HUES48 (cell line): ENCODE results near the gene SLFNL1.

Experiments
- H3K27ac ChIP-seq: one replicate; pipeline ENCODE4 v1.7.0; 2013; ENCODE audit warnings: low read depth, low read length, inconsistent platforms
- H3K27me3 ChIP-seq: 2 replicates; pipeline ENCODE4 v1.6.1; 2013; ENCODE audit warnings: mild to moderate bottlenecking, low read length; ENCODE audit not compliant: control insufficient read depth, insufficient read depth
- H3K36me3 ChIP-seq: 2 replicates; pipeline ENCODE4 v1.6.1; 2013; ENCODE audit warnings: low read length; ENCODE audit not compliant: control insufficient read depth, insufficient read depth
- H3K4me1 ChIP-seq: 2 replicates; pipeline ENCODE4 v1.6.1; 2013; ENCODE audit warnings: mild to moderate bottlenecking, low read length; ENCODE audit not compliant: control insufficient read depth, insufficient read depth
- H3K4me3 ChIP-seq: 2 replicates; pipeline ENCODE4 v1.5.1; 2013; ENCODE audit warnings: mild to moderate bottlenecking, low read depth, low read length
- H3K9ac ChIP-seq: 2 replicates; pipeline ENCODE4 v1.6.1; 2013; ENCODE audit warnings: mild to moderate bottlenecking, low read depth, low read length, moderate library complexity
- H3K9me3 ChIP-seq: 2 replicates; pipeline ENCODE4 v1.6.1; 2013; ENCODE audit warnings: low read length; ENCODE audit not compliant: control insufficient read depth, insufficient read depth

Gene SLFNL1

DNA sequence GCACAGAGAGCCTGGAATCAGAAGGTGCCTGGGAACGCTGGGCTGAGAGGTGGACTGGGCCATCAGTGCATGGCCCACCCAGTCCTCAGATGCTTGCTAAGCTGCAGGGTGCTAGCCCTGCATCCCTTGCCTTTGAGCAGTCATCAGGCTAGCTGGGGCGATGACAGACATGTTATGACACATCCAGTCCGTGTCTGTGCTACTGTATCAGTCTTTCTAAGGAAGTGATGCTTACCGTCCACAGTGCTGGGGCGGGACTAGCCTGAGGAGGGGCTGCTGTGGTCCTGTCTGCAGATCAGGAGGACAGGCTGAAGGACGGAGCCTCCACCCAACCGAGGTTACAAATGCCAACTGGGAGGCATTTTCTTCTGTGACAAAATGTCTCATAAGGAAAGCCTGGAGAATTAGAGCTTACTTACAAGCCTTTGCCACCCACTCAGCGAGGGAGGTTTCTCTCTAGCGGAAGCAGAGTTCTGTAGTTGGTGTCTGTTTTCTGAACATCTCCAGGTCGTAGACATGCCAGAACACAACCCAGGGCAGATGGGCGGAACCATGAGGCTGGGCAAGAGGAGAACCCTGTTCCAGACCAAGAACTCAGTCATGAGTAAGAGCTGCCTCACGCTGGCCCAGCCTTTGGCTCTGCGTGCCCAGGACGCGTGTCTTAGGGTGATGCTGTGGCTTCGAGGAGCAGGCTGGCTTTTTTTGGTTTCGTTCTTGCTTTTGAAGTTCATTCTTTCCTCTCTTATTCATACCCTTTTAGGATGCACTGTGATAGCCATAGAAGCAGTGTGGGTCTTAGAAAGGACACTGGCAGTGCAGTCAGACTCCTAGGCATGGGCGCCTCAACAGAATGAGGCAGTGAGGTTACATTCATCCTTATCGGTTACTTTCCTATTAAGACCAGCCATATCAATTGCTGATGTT lies 14.3 kb downstream of the SLFNL1 start:
- peaks cover 98% of the 10 kb centered on the region for H3K36me3 ChIP-seq
- no peaks in the 10 kb centered on the region for H3K9me3 ChIP-seq
- H3K9ac ChIP-seq: no peak overlapping the region
- no peak overlapping the region for H3K27ac ChIP-seq
- H3K4me1 ChIP-seq: no peaks in the 10 kb centered on the region
- no peak overlapping the region for H3K4me3 ChIP-seq
- H3K27me3 ChIP-seq: no peaks in the 10 kb centered on the region

DNA sequence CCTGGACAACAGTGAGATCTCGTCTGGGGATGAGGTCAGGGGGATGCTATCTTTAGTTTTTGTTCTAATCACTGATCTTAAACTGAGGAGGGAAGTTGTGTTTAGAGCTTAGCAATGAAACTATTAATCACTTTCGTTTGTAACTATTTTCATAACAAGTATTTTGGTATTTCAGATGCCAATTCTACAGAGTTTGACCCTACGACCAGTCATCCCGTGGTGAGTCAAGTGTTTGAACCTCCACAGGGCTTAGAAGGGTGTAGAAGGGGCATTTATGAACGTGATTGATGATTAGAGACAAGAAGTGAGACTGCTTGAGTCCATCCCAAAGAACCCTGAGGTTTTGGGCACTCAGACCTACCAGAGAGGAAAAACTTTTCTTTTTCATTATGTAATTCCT lies 15.6 kb downstream of the SLFNL1 start:
- no peaks in the 10 kb centered on the region for H3K4me1 ChIP-seq
- H3K27me3 ChIP-seq: no peaks in the 10 kb centered on the region
- H3K36me3 ChIP-seq: peaks cover 98% of the 10 kb centered on the region
- no peak overlapping the region for H3K27ac ChIP-seq
- H3K4me3 ChIP-seq: no peak overlapping the region
- H3K9ac ChIP-seq: no peak overlapping the region
- H3K9me3 ChIP-seq: no peaks in the 10 kb centered on the region

DNA sequence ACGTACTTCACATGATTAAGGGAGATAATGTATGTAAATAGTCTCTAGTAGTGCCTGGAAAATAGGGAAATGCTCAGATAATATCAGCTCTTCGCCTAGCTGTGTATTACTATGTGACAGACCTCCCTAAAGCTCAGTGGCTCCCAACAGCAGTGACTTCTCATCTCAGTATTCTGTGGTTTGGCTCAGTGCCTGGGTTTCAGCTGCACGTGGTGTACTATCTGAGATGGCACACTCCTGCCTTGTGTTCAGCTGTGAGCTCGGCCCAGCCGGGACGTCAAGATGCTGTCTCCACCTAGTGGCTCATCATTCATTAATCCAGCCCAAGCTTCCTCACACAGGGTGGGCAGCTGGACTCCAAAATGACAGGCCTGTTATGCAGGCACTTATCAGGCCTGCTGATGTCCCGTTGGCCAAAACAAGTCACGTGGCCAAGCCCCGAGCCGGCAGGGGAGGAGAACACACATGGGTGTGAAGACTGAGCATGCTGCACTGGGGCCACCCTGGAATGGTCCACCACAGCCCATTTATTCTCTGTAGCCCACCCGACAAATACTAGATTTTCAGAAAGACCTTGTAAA lies 17.8 kb downstream of the SLFNL1 start:
- no peaks in the 10 kb centered on the region for H3K9me3 ChIP-seq
- H3K36me3 ChIP-seq: peaks cover 97% of the 10 kb centered on the region
- H3K27me3 ChIP-seq: no peaks in the 10 kb centered on the region
- no peak overlapping the region for H3K9ac ChIP-seq
- no peak overlapping the region for H3K4me3 ChIP-seq
- H3K27ac ChIP-seq: no peak overlapping the region
- H3K4me1 ChIP-seq: no peaks in the 10 kb centered on the region

DNA sequence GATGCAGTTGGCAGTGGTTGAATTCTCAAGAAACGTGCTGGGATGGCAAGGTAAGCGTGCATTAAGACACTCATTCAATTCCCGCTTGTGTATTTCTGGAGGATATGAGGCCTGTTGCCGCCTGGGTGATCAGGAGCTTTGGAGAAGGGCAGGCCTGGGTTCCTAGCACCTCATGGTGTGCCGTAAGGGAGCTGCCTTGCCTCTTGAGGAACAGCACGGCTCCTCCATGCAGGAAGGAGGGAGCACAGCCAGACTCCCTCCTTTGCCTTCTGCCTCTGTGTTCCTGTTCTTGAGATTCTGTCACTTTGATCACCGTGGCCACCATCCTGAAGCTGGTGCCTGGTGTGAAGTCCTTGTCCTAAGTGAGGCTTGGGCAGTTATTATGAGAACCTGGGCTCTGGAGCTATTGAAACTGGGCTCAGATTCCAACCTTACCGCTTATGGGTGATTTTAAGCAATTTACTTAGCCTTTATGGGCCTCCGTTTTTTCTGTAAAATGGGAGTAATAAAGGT lies 18.3 kb downstream of the SLFNL1 start:
- Histone ChIP-seq H3K9me3 (no peaks in the 10 kb centered on the region), H3K4me1 (no peaks in the 10 kb centered on the region), H3K9ac (no peak overlapping the region), H3K4me3 (no peak overlapping the region), H3K27me3 (no peaks in the 10 kb centered on the region), H3K27ac (no peak overlapping the region), H3K36me3 (peaks cover 97% of the 10 kb centered on the region)

DNA sequence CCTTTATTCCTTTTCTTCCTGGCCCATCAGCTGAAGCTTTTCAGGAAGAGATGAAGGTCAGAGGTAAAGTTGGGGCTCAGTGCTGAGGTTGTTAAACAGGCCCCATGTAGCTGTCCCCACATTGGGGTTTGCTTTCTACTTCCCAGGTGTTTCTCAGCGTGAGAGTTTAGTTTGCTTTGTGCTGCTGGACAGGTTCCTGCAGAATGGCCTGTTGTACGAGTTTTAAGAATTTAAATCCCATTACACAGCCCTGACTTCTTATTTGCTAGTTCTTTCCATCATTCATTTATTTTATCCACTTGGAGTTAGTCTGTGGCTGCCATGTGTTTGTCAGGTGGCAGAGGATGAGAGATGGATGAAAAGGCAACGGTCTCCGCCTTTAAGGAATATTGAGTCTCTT lies 22.9 kb downstream of the SLFNL1 start:
- Histone ChIP-seq H3K27me3 (no peaks in the 10 kb centered on the region), H3K4me3 (no peak overlapping the region), H3K9ac (no peak overlapping the region), H3K9me3 (no peaks in the 10 kb centered on the region), H3K4me1 (no peaks in the 10 kb centered on the region), H3K27ac (no peak overlapping the region), H3K36me3 (peaks cover 98% of the 10 kb centered on the region)

DNA sequence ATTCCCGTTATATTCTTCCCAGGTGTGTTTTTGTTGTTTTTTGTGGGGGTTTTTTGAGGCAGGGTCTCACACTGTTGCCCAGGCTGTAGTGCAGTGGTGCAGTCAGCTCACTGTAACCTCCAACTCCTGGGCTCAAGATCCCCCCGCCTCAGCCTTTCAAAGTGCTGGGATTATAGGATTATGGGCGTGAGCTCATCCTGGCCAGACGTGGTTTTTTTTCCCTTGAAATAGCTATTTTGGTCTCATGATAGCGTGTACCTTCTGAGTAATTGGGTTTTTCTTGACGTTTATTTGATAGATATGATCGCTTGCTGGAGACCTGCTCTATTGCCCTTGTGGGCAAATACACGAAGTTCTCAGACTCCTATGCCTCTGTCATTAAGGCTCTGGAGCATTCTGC lies 24.4 kb downstream of the SLFNL1 start:
- Histone ChIP-seq H3K36me3 (peaks cover 97% of the 10 kb centered on the region), H3K9ac (no peak overlapping the region), H3K4me3 (no peak overlapping the region)

DNA sequence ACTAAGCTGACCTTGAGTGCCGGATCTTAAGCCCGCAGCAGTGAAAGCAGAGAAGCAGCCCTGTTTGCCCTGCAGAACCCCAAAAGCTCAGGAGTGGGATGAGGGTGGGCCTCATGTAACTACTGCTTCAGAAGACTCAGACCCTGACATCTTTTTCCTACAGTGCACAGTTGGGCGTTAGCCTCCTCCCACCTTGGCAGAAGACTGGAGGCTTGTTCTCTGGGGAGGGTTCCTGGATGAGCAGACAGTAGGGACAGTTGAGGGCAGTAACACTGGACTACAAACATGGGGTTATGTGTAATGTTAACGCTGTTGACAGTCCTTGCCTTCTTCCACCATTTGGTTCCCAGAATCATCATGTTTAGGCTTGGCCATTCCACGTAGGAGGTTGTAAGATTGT lies 32.5 kb downstream of the SLFNL1 start:
- Histone ChIP-seq H3K9me3 (no peaks in the 10 kb centered on the region), H3K27ac (no peak overlapping the region), H3K36me3 (peaks cover 99% of the 10 kb centered on the region), H3K4me3 (no peak overlapping the region), H3K9ac (no peak overlapping the region), H3K27me3 (no peaks in the 10 kb centered on the region), H3K4me1 (no peaks in the 10 kb centered on the region)

More for the DNA sequence above, 24.4 kb downstream of the SLFNL1 start:
- Histone ChIP-seq H3K9me3 (no peaks in the 10 kb centered on the region), H3K27ac (no peak overlapping the region), H3K27me3 (no peaks in the 10 kb centered on the region), H3K4me1 (no peaks in the 10 kb centered on the region)

DNA sequence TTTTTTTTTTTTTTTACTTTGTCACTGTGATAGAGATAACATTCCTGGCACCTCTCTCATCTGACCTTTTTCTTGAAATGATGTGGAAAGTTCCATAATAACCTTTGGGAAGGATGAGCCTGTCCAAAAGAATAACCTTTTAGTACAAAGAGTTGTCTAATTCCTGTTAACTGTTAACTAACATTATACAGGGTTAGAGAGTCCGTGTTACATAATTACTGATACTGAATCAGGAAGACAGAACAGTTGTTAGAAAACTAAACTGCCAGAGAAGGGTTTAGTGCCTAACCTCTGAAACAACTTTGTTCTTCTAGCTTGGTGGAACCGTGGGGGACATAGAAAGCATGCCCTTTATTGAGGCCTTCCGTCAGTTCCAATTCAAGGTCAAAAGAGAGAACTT lies 33.2 kb downstream of the SLFNL1 start:
- peaks cover 99% of the 10 kb centered on the region for H3K36me3 ChIP-seq
- no peaks in the 10 kb centered on the region for H3K27me3 ChIP-seq
- H3K4me3 ChIP-seq: no peak overlapping the region
- H3K27ac ChIP-seq: no peak overlapping the region
- H3K9me3 ChIP-seq: no peaks in the 10 kb centered on the region
- H3K4me1 ChIP-seq: no peaks in the 10 kb centered on the region
- H3K9ac ChIP-seq: no peak overlapping the region

DNA sequence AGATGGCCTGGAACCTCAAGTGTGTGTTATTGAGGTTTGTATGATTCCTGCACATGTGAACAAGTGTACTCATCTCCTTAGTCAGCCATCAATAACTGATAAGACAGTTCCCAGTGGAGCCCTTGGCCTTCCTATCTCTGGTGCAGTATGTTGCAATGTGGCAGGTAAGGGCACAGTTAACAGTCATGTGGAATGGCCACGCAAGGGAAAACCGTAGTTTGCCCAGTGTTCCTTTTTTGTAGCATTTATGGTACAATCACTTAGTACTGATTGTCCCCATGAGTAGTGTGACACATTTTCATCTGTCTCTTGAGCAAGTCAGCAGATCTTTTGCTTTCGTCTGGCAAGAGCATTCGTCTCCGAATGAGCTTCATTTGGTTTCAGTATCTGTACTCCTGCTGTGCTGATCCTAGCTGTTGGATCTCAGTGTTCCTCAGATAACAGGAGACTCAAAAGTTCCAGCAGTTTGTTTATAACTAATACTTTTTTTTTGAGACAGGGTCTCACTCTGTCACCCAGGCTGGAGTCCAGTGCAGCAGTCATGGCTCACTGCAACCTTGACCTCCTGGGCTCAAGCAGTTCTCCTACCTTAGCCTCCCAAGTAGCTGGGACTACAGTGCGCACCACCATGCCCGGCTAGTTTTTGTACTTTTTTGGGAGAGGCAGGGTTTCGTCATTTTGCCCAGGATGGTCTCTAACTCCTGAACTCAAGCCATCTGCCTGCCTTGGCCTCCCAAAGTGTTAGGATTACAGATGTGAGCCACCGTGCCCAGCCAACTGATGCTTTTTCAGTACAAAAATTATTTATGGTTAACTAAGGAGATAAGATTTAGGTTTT lies 33.9 kb downstream of the SLFNL1 start:
- Histone ChIP-seq H3K36me3 (peaks cover 97% of the 10 kb centered on the region), H3K4me3 (no peak overlapping the region), H3K4me1 (no peaks in the 10 kb centered on the region), H3K9me3 (no peaks in the 10 kb centered on the region), H3K27me3 (no peaks in the 10 kb centered on the region), H3K27ac (no peak overlapping the region), H3K9ac (no peak overlapping the region)

DNA sequence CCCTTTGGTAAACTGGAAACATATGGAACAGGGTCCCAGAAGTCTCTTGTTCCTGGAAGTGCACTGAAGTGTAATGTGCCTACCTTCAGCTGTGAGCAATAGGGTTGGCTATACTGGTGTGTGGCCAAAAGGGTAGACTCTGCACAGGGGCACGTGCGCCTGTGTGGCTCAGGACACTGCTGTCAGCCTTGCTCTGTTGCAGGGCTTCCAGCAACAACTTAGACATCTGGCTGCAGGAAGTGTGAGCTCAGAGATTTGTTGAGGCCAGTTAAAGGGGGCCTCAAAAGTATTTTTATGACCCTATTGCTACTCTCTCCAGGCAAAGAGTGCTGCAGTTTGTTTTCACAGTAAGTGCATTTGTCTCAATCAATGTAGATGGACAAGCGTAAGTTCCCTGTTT lies 34.6 kb downstream of the SLFNL1 start:
- Histone ChIP-seq H3K4me1 (peaks cover 2% of the 10 kb centered on the region; the same call in 1 of the 2 replicates), H3K36me3 (peaks cover 94% of the 10 kb centered on the region), H3K9ac (no peak overlapping the region), H3K9me3 (no peaks in the 10 kb centered on the region), H3K4me3 (no peak overlapping the region), H3K27me3 (no peaks in the 10 kb centered on the region), H3K27ac (no peak overlapping the region)
